HTR-8/SVneo (cell line): ENCODE results near the gene CAMTA1.

Experiments
- DNase-seq: peaks from one replicate; pipeline ENCODE4 v3.0.0; 2011; ENCODE audit warnings: low spot score, mixed read lengths; ENCODE audit not compliant: insufficient read length
- FAIRE-seq: peaks from 2 replicates; lab custom pipeline; 2011; peaks lifted over from hg19 to GRCh38; lab: Jason Lieb, UNC

The CAMTA1 gene

DNA sequence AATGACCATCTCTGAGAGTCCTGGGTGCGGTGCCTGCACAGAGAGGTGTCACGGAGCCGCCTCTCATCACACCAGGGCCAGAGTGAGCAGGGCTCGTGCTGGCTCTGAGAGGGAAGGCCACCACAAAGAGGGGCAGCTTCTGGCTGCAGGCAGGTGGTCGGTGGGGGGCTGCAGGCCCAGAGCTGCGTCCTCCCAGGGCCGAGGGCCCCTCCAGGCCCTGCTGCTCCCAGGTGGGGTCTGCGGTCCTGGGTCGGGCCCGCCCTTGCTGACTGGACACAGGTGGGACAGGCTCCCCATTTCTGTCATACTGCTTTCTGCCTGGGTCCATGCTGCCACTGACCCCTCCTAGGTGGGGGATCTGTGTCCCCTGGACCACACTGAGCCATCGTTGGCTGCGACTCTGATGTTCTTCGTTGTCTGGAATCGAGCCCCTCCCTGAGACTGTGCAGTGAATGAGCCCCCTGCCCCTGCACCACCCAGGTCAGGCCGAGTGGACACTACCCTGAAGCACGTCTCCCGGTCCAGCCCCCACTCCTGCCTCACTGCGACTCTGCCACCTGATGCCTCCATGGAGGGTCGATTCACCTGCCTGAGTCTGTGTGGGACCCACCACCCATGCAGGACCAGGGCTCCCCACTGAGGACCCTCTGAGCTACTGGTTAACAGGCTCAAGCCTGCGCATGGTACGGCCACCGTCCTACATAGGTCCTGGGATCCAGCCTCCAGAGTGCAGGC is 653.8 kb downstream of the CAMTA1 start:
- DNase-seq (no peak), FAIRE-seq (no peak)

DNA sequence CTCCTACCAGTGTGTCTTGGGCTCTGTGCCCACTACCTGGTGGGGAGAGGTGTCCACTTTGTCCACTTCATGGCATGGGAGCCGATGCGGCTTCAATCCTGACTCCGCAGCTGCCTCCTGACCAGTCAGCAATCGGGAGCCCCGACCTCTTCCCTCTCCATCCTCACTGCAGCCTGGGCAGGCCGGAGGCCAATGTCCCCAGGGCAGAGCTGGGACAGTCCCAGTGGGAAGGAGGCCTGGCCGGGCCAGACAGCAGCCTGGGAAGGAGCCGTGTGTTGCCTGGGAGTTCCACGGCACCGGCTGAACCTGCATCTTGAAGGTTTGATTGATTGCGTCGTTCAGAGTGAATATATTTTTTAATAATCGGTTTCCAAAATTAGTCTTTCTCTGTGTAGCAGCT is 654.9 kb downstream of the CAMTA1 start:
- no peak for FAIRE-seq
- DNase-seq, result no peak

DNA sequence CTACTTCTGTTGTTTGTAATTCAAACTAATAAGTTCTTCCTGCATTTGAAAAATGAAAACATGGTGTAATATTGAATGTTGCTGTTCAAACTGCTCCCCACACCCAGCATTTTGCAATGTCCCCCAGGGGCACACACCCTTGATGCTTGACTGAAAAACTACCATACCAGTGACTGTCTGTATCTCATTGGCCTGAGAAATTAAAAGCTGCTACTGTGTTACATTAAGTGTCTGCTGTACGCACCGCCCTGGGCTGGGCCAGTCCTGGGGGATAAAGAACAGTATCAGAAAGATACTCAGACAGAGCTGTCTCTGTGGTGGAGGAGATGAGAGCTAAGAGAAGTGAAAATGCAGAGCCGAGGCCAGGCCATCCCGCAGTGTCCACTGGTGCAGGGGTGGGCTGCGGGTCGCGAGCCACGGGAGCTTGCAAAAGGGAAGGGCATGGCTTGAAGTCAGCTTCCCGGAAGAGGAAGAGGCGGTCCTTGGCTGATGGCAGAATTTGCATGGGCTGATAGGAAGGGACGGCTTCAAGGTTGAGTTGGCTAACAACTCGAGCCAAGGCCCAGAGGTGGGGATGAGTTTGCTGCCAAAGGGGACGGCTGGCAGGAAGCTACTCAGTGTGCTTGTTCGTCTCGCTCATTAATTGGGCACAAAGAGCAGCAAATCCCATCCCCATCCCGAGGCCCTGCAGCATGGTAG is 656.0 kb downstream of the CAMTA1 start:
- DNase-seq (no peak), FAIRE-seq (no peak)

DNA sequence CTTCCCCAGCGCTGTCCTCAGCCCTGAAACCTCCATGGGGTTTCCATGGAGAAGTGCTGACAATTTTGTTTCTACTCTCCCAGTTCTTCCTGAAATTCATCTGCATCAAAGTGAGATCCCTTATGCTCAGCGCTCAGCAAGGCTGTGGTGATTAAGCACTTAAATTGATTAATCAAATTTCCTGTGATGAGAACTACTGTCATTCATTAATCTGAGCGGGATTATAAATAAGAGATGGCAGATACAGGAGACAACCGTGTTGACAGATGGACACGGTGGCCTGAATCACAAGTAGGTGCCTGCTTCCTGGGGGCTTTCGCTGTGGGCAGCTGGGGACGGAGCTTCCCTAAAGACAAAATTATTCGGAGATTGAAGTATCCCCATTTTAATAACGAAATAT is 656.8 kb downstream of the CAMTA1 start:
- FAIRE-seq, result no peak

DNA sequence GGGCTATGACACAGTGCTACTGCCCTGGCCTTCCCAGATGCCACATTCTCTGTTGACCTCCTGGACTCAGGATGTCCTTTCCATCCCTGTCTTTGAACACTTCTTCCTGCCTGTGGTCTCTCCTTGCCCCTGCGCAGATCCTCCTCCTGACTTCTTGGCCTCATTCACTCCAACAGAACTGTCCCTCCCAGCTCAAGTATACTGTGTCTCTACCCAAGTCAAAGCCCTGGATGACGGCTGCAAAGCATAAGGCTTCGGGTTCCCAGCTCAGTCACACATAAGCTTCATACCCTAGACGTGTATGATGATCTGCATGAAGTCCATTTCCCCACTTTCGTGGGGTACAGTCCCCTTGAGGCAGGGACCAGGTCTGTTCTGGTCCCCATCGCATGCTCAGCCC is 657.7 kb downstream of the CAMTA1 start:
- DNase-seq (no peak), FAIRE-seq (no peak)

More for the DNA sequence above, 656.8 kb downstream of the CAMTA1 start:
- no peak for DNase-seq

DNA sequence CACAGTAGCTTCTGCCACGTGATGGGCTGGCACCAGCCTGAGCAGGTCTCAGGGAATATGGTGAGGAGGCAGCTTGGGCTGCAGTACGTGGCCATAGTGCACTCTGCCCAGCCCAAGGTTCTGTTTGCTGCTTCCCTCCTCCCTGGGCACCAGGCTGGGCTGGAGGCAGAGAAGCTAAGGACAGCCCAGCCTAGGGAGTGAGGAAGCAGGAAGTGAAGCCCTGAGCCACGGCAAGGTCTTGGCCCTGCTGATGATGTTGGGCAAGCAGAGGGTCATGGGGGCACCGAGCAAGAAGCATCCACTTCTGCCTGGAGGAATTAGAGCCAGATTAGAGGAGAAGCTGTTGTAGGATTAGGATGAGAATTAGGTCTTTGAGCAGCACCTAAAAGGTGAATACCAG is 659.1 kb downstream of the CAMTA1 start:
- DNase-seq, result no peak
- no peak for FAIRE-seq

GRCh38 chr1:7447093-7447492 is 661.8 kb downstream of the CAMTA1 start:
- no peak for DNase-seq

GRCh38 chr1:7447736-7448135 is 662.5 kb downstream of the CAMTA1 start:
- no peak for FAIRE-seq
- no peak for DNase-seq

More at GRCh38 chr1:7447093-7447492, 661.8 kb downstream of the CAMTA1 start:
- FAIRE-seq, result no peak

- no peak for FAIRE-seq
- DNase-seq, result no peak
These were observed 663.7 kb downstream of the CAMTA1 start for GRCh38 chr1:7448986-7449385.

DNA sequence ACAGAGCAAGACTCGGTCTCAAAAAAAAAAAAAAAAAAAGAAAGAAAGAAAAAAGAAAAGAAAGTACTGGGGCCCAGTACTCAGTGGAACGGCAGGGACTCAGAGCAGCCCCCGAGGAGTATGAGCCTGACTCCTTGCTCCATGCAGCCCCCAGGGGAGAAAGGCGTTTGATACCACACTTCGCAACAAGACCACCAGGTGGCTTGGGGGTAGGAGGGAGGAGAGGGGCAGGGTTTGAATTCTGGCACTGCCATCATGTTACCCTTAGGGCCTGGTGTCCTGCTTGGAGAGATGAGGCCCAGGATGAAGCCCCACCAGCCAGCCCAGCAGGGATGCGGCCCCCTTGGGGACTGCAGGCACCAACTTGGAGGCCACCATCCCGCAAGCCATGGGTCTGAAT is 664.5 kb downstream of the CAMTA1 start:
- FAIRE-seq (no peak), DNase-seq (no peak)

- FAIRE-seq (no peak), DNase-seq (no peak)
These were observed 665.6 kb downstream of the CAMTA1 start for GRCh38 chr1:7450838-7451237.

DNA sequence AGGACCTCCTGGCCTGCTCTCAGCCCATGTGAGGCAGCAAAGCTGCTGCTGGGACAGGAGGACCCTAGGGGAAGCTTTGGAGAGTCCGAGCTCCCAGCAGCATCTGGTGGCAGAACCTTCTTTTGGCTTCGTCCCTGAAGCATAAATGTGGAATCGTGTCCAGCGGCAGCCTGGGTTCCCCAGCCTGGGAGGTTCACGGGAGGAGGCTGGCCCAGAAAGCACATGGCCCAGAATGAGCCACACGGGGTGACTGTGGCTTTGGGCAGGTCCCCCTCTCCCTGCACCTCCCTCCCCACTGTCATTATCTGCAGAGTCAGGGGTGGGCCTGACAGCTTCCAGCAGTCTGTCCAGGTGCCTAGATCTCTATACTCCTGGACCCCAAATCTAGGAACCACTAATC is 667.8 kb downstream of the CAMTA1 start:
- FAIRE-seq, result no peak
- no peak for DNase-seq

GRCh38 chr1:7454052-7454815 is 669.0 kb downstream of the CAMTA1 start:
- DNase-seq (peak; percentile 62), FAIRE-seq (no peak)

- FAIRE-seq (no peak), DNase-seq (no peak)
These were observed 669.9 kb downstream of the CAMTA1 start for GRCh38 chr1:7454895-7455784.

DNA sequence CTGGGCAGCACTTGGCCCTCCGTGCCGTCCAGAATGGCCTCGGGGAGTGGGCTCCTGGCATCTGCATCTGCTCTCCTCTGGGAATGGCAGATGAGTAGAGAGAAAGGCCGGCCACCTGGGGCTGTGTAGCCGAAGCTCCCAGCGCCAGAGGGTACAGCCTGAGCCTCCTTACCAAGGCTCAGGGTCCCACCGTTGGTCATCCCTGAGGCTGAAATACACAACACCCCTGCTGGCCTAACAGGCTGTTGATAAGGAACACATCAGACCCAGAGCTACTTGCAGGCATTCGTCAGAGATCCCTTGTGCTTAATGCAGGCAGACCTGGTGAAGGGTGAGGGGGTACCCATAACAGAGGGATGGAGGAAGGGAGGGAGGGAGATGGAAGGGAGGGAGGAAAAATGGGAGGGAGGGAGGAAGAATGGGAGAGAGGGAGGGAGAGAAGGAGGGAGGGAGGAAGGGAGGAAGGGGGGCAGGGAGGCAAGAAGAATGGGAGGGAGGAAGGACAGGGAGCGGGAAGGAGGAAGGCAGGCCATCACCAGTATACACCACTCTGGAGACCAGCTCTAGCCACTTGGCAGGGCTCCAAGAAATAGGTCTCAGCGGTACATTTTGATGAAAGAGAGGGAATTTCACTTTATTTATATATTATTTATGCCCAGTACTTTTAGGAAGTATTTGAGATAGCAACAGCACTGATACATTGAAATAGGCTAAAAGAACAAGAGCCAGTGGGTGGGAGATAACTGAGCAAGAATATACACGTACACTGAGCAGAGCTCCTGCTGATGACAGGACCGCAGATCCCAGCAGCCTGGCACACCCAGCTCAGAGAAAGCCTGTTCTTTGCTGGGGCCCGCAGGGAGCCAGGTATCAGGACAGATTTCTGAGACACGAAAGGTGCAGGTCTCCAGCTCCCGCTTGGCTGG is 670.8 kb downstream of the CAMTA1 start:
- FAIRE-seq (no peak), DNase-seq (no peak)

DNA sequence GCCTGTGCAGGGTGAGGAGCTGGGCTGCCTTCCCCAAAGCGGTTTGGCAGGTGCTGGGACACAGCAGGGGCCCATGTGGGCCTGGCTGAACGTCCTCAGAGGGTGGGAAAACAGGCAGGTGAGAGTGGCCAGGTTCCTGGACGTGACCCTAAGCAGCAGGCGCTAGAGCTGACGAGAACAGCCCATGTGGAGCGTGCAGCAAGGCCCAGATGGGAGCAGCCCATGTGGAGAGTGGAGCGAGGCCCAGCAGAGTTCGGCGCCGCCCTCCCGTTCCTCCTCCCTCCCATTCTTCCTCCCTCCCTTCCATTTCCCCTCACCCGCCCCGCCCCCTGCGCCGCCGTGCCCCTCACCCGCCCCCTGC is 671.4 kb downstream of the CAMTA1 start:
- FAIRE-seq (no peak), DNase-seq (no peak)

- no peak for DNase-seq
- no peak for FAIRE-seq
These were observed 672.6 kb downstream of the CAMTA1 start for GRCh38 chr1:7457811-7458210.

DNA sequence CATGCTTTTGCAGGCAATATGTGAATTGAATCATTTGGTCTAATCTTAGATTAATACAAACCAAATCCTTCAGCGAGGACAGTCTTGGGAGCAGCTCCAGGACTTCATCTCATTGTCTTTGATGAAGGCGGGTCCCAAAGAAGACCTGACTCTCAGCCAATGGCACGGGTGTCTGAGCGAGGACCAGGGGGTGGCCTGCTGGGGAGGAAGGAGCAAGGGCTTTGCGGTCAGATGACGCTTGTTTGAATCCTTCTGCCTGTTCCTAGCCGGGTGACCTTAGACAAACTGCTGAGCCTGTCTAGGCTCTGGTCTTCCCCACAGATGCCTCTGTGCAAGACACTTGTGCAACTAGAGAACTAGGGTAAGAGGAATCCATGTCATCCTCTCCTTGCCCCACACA is 673.7 kb downstream of the CAMTA1 start:
- FAIRE-seq (no peak), DNase-seq (no peak)

- FAIRE-seq (no peak), DNase-seq (no peak)
These were observed 674.7 kb downstream of the CAMTA1 start for GRCh38 chr1:7459914-7460313.
